ENCODE data around the gene SRSF4.

SRSF4 gene

DNA sequence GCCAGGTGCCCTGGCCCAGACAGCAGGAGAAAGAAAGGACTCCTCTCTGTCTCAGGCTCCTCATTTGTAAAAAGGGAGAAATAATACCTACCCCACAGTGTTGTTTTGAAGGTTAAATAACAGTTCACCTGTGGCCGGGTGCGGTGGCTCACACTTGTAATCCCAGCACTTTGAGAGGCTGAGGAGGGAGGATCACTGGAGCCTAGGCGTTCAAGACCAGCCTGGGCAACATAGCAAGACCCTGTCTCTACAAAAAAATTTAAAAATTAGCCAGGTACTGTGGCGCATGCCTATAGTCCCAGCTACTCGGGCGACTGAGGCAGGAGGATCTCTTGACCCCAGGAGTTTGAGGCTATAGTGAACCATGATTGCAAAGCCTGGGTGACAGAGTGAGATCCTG lies 55.5 kb downstream of the SRSF4 start:
- TF ChIP-seq, protein P1, sequence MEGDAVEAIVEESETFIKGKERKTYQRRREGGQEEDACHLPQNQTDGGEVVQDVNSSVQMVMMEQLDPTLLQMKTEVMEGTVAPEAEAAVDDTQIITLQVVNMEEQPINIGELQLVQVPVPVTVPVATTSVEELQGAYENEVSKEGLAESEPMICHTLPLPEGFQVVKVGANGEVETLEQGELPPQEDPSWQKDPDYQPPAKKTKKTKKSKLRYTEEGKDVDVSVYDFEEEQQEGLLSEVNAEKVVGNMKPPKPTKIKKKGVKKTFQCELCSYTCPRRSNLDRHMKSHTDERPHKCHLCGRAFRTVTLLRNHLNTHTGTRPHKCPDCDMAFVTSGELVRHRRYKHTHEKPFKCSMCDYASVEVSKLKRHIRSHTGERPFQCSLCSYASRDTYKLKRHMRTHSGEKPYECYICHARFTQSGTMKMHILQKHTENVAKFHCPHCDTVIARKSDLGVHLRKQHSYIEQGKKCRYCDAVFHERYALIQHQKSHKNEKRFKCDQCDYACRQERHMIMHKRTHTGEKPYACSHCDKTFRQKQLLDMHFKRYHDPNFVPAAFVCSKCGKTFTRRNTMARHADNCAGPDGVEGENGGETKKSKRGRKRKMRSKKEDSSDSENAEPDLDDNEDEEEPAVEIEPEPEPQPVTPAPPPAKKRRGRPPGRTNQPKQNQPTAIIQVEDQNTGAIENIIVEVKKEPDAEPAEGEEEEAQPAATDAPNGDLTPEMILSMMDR (IDR thresholded peaks at IDR 0.05; ENCODE audit: insufficient read depth, low read length, poor library complexity, severe bottlenecking): no peak
- Histone ChIP-seq H3K27me3 (replicated peaks; ENCODE audit: control insufficient read depth, insufficient read depth, low read length) (no peaks in the 10 kb centered on the region; the same call in 1 of the 2 replicates), H3K4me3 (replicated peaks; ENCODE audit: low read depth, low read length) (no peak overlapping the region), H3K36me3 (ENCODE audit: control insufficient read depth, insufficient read depth, low read length) (no peaks in the 10 kb centered on the region)
- DNase-seq (ENCODE audit: extremely low read depth, insufficient read length): no peak

DNA sequence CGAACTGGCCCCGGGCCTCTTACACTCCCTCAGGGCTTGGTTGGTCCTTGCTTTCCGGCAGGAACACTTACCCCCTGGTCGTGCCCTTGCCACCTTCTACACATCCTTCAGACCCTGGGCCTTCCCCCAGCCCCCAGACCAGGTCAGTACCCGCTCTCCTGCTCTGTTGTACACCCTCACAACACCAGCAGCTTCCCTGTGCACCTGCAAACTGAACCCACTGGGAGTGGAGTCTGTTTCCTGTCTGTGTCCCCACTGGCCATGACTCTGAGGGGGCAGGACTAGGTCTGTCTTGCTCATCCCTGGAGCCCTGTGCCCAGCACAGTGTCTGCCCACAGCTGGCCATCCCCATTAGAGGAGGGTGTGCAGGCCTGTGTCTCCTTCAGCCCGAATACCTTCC lies 55.9 kb downstream of the SRSF4 start:
- no peak for DNase-seq (ENCODE audit: extremely low read depth, insufficient read length)
- TF ChIP-seq, protein P1 (IDR thresholded peaks at IDR 0.05; ENCODE audit: insufficient read depth, low read length, poor library complexity, severe bottlenecking): no peak
- no peaks in the 10 kb centered on the region; the same call in 1 of the 2 replicates for H3K27me3 ChIP-seq (replicated peaks; ENCODE audit: control insufficient read depth, insufficient read depth, low read length)
- no peaks in the 10 kb centered on the region for H3K36me3 ChIP-seq (ENCODE audit: control insufficient read depth, insufficient read depth, low read length)
- H3K4me3 ChIP-seq (replicated peaks; ENCODE audit: low read depth, low read length): no peak overlapping the region

DNA sequence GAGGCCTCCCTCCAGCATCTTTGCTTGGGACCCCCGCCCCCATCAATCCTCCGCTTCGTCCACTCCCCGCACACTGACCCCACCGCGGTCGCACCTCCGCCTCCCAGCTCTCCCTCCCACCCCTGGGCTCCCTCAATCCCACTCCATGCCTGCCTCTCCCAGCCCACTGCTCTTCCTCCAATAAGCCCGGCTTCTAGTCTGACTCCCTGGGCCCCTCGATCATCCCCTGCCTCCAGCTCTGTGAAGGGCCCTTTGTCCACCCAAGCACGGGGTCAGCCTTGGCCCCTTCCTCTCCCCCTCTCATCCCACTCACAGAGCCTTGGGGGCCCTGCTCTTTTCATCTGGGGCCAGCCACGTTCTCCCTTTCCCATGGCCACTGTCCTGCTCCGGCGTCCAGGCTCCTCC lies 56.5 kb downstream of the SRSF4 start:
- no peak for DNase-seq (ENCODE audit: extremely low read depth, insufficient read length)
- TF ChIP-seq, protein P1 (IDR thresholded peaks at IDR 0.05; ENCODE audit: insufficient read depth, low read length, poor library complexity, severe bottlenecking): no peak
- no peaks in the 10 kb centered on the region for H3K36me3 ChIP-seq (ENCODE audit: control insufficient read depth, insufficient read depth, low read length)
- no peak overlapping the region for H3K4me3 ChIP-seq (replicated peaks; ENCODE audit: low read depth, low read length)
- H3K27me3 ChIP-seq (replicated peaks; ENCODE audit: control insufficient read depth, insufficient read depth, low read length): no peaks in the 10 kb centered on the region; the same call in 1 of the 2 replicates

DNA sequence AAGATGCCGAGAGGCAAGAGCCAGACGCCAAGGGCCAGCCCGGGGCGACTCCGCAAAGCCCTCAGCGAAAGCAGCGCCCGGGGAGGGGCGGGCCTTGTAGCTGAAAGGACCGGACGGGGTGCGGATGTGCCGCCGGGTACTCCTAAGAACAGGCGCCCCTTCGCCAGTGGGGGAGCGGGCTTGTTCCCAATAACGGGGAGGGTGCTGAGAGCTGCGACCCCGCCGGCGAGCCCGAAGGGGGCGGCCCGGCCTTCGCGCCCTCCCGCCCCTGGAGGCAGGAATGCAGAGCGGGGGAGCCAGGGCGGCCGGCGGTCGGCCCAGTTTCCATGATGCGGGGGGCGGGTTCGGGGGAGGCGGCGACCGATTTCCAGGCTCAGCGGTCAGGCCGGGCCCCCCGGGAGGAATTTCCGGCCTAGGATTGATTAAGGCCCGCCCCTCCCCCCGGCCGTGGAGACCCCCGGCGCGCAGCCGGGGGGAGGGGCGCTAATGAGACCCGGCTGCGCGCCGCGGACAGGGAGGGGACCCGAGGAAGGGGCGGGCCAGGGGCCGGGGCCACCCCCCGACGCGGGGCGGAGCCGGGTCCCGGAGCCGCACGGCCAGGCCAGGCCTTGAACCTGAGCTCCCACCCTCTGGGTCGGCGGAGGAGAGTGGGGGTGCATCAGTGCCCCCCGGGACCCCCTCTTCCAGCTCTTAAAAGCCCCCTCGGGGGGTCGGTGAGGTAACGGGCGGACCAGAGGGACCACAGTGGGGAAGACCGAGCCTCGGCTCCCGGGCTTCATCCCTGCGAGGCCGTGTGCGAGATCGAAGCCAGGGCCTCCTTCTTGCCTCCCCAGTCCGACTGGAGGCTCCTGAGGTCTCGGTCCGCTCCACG lies 57.1 kb downstream of the SRSF4 start:
- peak; percentile 31 for DNase-seq (ENCODE audit: extremely low read depth, insufficient read length)
- Histone ChIP-seq H3K36me3 (ENCODE audit: control insufficient read depth, insufficient read depth, low read length) (no peaks in the 10 kb centered on the region), H3K27me3 (replicated peaks; ENCODE audit: control insufficient read depth, insufficient read depth, low read length) (no peaks in the 10 kb centered on the region; the same call in 1 of the 2 replicates), H3K4me3 (replicated peaks; ENCODE audit: low read depth, low read length) (peak overlapping the region; percentile 63)
- TF ChIP-seq, protein P1 (IDR thresholded peaks at IDR 0.05; ENCODE audit: insufficient read depth, low read length, poor library complexity, severe bottlenecking): no peak

DNA sequence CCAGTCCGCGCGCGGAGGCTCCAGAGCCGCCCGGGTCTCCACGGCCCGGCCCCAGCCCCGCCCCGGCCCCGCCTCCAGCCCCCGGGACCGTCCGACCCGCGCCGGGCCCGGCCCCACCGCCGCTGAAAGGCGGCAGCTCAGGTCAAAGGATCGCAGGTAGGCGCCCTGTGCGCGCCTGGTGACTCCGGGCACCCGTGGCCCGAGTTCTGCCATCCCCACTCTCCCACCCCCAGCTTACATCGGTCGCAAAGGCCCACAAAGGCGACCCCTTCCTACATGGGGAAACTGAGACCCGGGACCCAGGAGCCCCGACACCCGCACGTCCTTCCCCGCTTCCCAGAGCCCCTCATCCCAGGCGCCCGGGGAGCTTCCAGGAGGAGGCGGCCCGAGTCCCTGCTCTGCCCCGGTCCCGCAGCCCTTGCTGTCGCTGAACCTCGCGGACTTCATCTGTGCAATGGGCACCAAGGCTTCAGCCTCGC lies 57.8 kb downstream of the SRSF4 start, which contains the start of gene TMEM200B:
Gene TMEM200B (minus strand): TSS at position 17 of the 479 bp plus-strand sequence. CDS start 2,075 bp downstream, outside the sequence.
- DNase-seq (ENCODE audit: extremely low read depth, insufficient read length): no peak
- H3K27me3 ChIP-seq (replicated peaks; ENCODE audit: control insufficient read depth, insufficient read depth, low read length): no peaks in the 10 kb centered on the region; the same call in 1 of the 2 replicates
- H3K36me3 ChIP-seq (ENCODE audit: control insufficient read depth, insufficient read depth, low read length): no peaks in the 10 kb centered on the region
- peak within 1 kb of the TSS; percentile 63 for H3K4me3 ChIP-seq (replicated peaks; ENCODE audit: low read depth, low read length)
- TF ChIP-seq, protein P1 (IDR thresholded peaks at IDR 0.05; ENCODE audit: insufficient read depth, low read length, poor library complexity, severe bottlenecking): no peak

Data from GM06990 (cell line).